ENCODE results near the gene GNAL.

GNAL gene

GRCh38 chr18:11747286-11747685 is 58.2 kb downstream of the GNAL start (continued):
- TF ChIP-seq, protein P1, sequence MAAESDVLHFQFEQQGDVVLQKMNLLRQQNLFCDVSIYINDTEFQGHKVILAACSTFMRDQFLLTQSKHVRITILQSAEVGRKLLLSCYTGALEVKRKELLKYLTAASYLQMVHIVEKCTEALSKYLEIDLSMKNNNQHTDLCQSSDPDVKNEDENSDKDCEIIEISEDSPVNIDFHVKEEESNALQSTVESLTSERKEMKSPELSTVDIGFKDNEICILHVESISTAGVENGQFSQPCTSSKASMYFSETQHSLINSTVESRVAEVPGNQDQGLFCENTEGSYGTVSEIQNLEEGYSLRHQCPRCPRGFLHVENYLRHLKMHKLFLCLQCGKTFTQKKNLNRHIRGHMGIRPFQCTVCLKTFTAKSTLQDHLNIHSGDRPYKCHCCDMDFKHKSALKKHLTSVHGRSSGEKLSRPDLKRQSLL (tag by site-specific recombination; IDR thresholded peaks at IDR 0.05), result no peak

DNA sequence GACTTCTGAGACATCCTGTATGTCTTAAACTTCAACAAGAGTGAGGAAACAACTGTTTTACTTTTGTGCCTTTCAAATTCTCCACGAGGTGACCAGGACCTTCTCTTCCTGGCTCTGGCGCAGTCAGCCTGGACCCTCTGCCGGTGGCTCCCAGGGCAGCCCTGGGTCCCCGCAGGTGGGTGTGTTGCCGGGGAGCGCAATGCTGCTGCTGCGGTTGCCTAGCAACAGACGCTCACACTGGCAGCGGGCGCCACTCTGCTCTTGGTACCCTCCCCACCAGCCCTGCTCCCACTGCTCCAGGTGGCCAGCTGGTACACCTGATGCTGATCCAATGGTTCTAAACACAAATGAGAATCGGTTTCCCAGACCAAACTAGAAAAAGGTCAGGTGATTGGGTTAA is 58.7 kb downstream of the GNAL start:
- POLR2A ChIA-PET, result no interaction called here

DNA sequence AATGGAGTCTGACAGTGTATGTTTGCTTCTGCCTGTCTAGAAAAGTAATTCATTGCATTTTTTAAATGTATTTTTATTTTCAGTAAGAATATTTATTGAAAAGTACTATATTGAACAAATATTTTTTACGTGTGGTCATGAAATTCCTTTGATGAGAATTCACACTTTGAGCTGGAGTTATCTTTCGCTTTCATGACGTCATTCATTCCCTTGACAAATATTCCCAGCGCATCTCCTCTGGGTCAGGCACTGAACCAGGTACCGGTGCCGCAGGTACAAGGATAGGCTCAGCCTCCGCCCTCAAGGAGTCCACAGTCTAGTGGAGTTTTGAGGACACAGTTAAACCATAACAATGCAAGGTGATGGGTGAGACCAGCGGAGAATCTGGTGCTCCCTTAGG is 60.2 kb downstream of the GNAL start:
- Histone ChIP-seq H3K9me3 (ENCODE audit: control insufficient read depth, insufficient read depth, low read depth, low read length) (no peaks in the 10 kb centered on the region), H3K36me3 (ENCODE audit: control insufficient read depth in 2 of 2, insufficient read depth in 1 of 2, low read length in 2 of 2) (no peaks in the 10 kb centered on the region), H3K27ac (ENCODE audit: extremely low read depth, low read depth, low read length) (no peak overlapping the region), H3K4me1 (ENCODE audit: control insufficient read depth, insufficient read depth, low read length) (no peaks in the 10 kb centered on the region), H3K4me3 (ENCODE audit: low read depth, low read length) (no peak overlapping the region)
- POLR2A ChIA-PET, result no interaction called here
- TF ChIP-seq ZFP3 (tag by site-specific recombination; IDR thresholded peaks at IDR 0.05; ENCODE audit: low read depth) (no peak), ZNF747 (tag by site-specific recombination; IDR thresholded peaks at IDR 0.05) (no peak), MEIS1 (CRISPR knock-in tag; IDR thresholded peaks at IDR 0.05; ENCODE audit: borderline replicate concordance) (no peak), ZNF585B (tag by site-specific recombination; IDR thresholded peaks at IDR 0.05) (no peak), GLI2 (tag by site-specific recombination; IDR thresholded peaks at IDR 0.05; ENCODE audit: borderline replicate concordance, low read depth) (no peak), ZNF114 (tag by site-specific recombination; IDR thresholded peaks at IDR 0.05) (no peak), ZBTB20 (tag by site-specific recombination; IDR thresholded peaks at IDR 0.05) (no peak), WT1 (tag by site-specific recombination; IDR thresholded peaks at IDR 0.05) (no peak), KLF7 (tag by site-specific recombination; IDR thresholded peaks at IDR 0.05; ENCODE audit: borderline replicate concordance) (no peak), ZNF23 (tag by site-specific recombination; IDR thresholded peaks at IDR 0.05; ENCODE audit: borderline replicate concordance) (no peak), ZNF433 (tag by site-specific recombination; IDR thresholded peaks at IDR 0.05; ENCODE audit: low read depth) (no peak)
- TF ChIP-seq, protein P2, sequence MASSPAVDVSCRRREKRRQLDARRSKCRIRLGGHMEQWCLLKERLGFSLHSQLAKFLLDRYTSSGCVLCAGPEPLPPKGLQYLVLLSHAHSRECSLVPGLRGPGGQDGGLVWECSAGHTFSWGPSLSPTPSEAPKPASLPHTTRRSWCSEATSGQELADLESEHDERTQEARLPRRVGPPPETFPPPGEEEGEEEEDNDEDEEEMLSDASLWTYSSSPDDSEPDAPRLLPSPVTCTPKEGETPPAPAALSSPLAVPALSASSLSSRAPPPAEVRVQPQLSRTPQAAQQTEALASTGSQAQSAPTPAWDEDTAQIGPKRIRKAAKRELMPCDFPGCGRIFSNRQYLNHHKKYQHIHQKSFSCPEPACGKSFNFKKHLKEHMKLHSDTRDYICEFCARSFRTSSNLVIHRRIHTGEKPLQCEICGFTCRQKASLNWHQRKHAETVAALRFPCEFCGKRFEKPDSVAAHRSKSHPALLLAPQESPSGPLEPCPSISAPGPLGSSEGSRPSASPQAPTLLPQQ (tag by site-specific recombination; IDR thresholded peaks at IDR 0.05), result no peak
- TF ChIP-seq, protein P3, sequence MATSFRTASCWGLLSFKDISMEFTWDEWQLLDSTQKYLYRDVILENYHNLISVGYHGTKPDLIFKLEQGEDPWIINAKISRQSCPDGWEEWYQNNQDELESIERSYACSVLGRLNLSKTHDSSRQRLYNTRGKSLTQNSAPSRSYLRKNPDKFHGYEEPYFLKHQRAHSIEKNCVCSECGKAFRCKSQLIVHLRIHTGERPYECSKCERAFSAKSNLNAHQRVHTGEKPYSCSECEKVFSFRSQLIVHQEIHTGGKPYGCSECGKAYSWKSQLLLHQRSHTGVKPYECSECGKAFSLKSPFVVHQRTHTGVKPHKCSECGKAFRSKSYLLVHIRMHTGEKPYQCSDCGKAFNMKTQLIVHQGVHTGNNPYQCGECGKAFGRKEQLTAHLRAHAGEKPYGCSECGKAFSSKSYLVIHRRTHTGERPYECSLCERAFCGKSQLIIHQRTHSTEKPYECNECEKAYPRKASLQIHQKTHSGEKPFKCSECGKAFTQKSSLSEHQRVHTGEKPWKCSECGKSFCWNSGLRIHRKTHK (tag by site-specific recombination; IDR thresholded peaks at IDR 0.05), result no peak
- CTCF ChIA-PET, result interaction anchor here (0.8 to 1.4 kb wide), 4 partner anchors 9 to 246 kb away, joined by 3 to 7 read pairs (median 4); no protein-coding TSS in a partner anchor

More for the DNA sequence above, 58.7 kb downstream of the GNAL start:
- no peaks in the 10 kb centered on the region for H3K4me1 ChIP-seq (ENCODE audit: control insufficient read depth, insufficient read depth, low read length)
- H3K36me3 ChIP-seq (ENCODE audit: control insufficient read depth in 2 of 2, insufficient read depth in 1 of 2, low read length in 2 of 2), result no peaks in the 10 kb centered on the region
- H3K27ac ChIP-seq (ENCODE audit: extremely low read depth, low read depth, low read length), result no peak overlapping the region
- CTCF ChIA-PET, result interaction anchor here (1.2 kb wide), 1 partner anchor 11 kb away, joined by 3 read pairs; no protein-coding TSS in a partner anchor
- H3K4me3 ChIP-seq (ENCODE audit: low read depth, low read length), result no peak overlapping the region
- H3K9me3 ChIP-seq (ENCODE audit: control insufficient read depth, insufficient read depth, low read depth, low read length), result no peaks in the 10 kb centered on the region
- no peak for TF ChIP-seq HOXD13 (CRISPR knock-in tag; IDR thresholded peaks at IDR 0.05; ENCODE audit: borderline replicate concordance)
- TF ChIP-seq ZNF423 (tag by site-specific recombination; IDR thresholded peaks at IDR 0.05), result no peak
- no peak for TF ChIP-seq ZNF2 (tag by site-specific recombination; IDR thresholded peaks at IDR 0.05)
- TF ChIP-seq SETDB1 (IDR thresholded peaks at IDR 0.05; ENCODE audit: insufficient read length, low read length), result no peak
- no peak for TF ChIP-seq ZNF112 (tag by site-specific recombination; IDR thresholded peaks at IDR 0.05)
- TF ChIP-seq SCRT2 (tag by site-specific recombination; IDR thresholded peaks at IDR 0.05), result no peak
- TF ChIP-seq, protein P4, sequence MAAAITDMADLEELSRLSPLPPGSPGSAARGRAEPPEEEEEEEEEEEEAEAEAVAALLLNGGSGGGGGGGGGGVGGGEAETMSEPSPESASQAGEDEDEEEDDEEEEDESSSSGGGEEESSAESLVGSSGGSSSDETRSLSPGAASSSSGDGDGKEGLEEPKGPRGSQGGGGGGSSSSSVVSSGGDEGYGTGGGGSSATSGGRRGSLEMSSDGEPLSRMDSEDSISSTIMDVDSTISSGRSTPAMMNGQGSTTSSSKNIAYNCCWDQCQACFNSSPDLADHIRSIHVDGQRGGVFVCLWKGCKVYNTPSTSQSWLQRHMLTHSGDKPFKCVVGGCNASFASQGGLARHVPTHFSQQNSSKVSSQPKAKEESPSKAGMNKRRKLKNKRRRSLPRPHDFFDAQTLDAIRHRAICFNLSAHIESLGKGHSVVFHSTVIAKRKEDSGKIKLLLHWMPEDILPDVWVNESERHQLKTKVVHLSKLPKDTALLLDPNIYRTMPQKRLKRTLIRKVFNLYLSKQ (tag by site-specific recombination; IDR thresholded peaks at IDR 0.05; ENCODE audit: borderline replicate concordance), result no peak
- no peak for TF ChIP-seq ZNF837 (tag by site-specific recombination; IDR thresholded peaks at IDR 0.05)
- TF ChIP-seq ZNF169 (tag by site-specific recombination; IDR thresholded peaks at IDR 0.05), result no peak
- no peak for TF ChIP-seq PBX3 (CRISPR knock-in tag; IDR thresholded peaks at IDR 0.05)
- no peak for TF ChIP-seq ZNF335 (tag by site-specific recombination; conservative IDR thresholded peaks at IDR 0.05)
- TF ChIP-seq ZNF302 (tag by site-specific recombination; IDR thresholded peaks at IDR 0.05; ENCODE audit: low read depth), result no peak
- TF ChIP-seq GLI2 (tag by site-specific recombination; IDR thresholded peaks at IDR 0.05; ENCODE audit: borderline replicate concordance, low read depth), result no peak
- TF ChIP-seq ZNF747 (tag by site-specific recombination; IDR thresholded peaks at IDR 0.05), result no peak
- no peak for TF ChIP-seq ZNF266 (tag by site-specific recombination; IDR thresholded peaks at IDR 0.05; ENCODE audit: low read depth)
- TF ChIP-seq REPIN1 (tag by site-specific recombination; IDR thresholded peaks at IDR 0.05; ENCODE audit: low read depth), result no peak
- TF ChIP-seq ZNF350 (tag by site-specific recombination; IDR thresholded peaks at IDR 0.05), result no peak
- TF ChIP-seq ZBTB48 (tag by site-specific recombination; IDR thresholded peaks at IDR 0.05), result no peak
- no peak for TF ChIP-seq ZNF114 (tag by site-specific recombination; IDR thresholded peaks at IDR 0.05)
- TF ChIP-seq ZNF248 (tag by site-specific recombination; IDR thresholded peaks at IDR 0.05), result no peak

All from HEK293 (cell line).